ENCODE measurements around the gene FHIT.

DNA sequence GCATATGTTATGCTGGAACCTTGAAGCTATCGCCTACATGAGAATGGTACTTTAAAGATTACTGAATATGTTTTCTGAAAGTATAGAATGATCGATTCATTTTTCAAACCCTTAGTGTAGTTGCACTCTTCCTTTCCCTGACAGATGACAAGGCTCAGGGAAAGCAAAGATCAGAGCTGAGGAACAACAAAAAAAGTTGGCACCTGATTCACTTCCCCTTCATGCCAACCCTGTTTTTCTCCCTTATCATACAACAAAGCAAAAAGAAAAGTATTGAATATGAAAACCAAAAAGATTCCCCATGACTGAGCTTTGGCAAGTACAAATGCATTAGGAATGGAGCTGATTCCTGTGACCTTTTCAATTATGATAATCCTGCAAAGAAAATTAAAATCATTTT, 1012.7 kb downstream of the FHIT start:
- TF ChIP-seq POLR2A (IDR thresholded peaks at IDR 0.05; ENCODE audit: low read length) (no peak), GATA1 (IDR thresholded peaks at IDR 0.05; ENCODE audit: low read depth, low read length) (no peak)

Data from erythroblast (primary cell).